Immature natural killer cell (primary cell): ENCODE data around the gene ISG15. TPM values are rescaled to one million over a fixed set of nuclear protein-coding genes. Genes with fewer than 3 reads are reported as not detected.

Experiments used
- DNase-seq, 3 donors: peaks; one replicate each; pipeline ENCODE4 v3.0.0; 2022; ENCODE audit warnings: mixed read lengths in 1 of 3
- H3K27ac Mint-ChIP-seq, 6 donors: one replicate each; pipeline ENCODE4 v1.8.0; 2020; ENCODE audit warnings: mixed read lengths in 6 of 6, mild to moderate bottlenecking in 5 of 6, inconsistent platforms in 4 of 6, moderate library complexity in 3 of 6
- H3K27me3 Mint-ChIP-seq, 3 donors: one replicate each; pipeline ENCODE4 v1.8.0; 2020 to 2021; ENCODE audit warnings: low read depth in 3 of 3, mild to moderate bottlenecking in 3 of 3, mixed read lengths in 3 of 3, moderate library complexity in 3 of 3, inconsistent platforms in 1 of 3
- H3K36me3 Mint-ChIP-seq, 3 donors: one replicate each; pipeline ENCODE4 v1.8.0; 2020; ENCODE audit warnings: mixed read lengths in 3 of 3, inconsistent platforms in 2 of 3, mild to moderate bottlenecking in 2 of 3
- H3K4me1 Mint-ChIP-seq, 2 donors: one replicate each; pipeline ENCODE4 v1.8.0; 2020; ENCODE audit warnings: inconsistent platforms in 2 of 2, mild to moderate bottlenecking in 2 of 2, mixed read lengths in 2 of 2, moderate library complexity in 1 of 2
- H3K4me3 Mint-ChIP-seq, 5 donors: one replicate each; pipeline ENCODE4 v1.8.0; 2020; ENCODE audit warnings: mild to moderate bottlenecking in 5 of 5, mixed read lengths in 5 of 5, inconsistent platforms in 3 of 5, moderate library complexity in 3 of 5
- H3K9me3 Mint-ChIP-seq, 6 donors: one replicate each; pipeline ENCODE4 v1.8.0; 2020; ENCODE audit warnings: mild to moderate bottlenecking in 6 of 6, mixed read lengths in 6 of 6, inconsistent platforms in 4 of 6, moderate library complexity in 3 of 6
- polyA plus RNA-seq, 3 donors: library from polyadenylated mRNA; unstranded; fragments of 300-500 nt; fragmentation: Illumina TruSeq; gene quantifications; one replicate each; pipeline ENCODE4 v1.2.3, GENCODE V29; 2021

The ISG15 gene
- polyA plus RNA-seq, 3 donors from 2014 or later: 304 to 360 (median 354) TPM

DNA sequence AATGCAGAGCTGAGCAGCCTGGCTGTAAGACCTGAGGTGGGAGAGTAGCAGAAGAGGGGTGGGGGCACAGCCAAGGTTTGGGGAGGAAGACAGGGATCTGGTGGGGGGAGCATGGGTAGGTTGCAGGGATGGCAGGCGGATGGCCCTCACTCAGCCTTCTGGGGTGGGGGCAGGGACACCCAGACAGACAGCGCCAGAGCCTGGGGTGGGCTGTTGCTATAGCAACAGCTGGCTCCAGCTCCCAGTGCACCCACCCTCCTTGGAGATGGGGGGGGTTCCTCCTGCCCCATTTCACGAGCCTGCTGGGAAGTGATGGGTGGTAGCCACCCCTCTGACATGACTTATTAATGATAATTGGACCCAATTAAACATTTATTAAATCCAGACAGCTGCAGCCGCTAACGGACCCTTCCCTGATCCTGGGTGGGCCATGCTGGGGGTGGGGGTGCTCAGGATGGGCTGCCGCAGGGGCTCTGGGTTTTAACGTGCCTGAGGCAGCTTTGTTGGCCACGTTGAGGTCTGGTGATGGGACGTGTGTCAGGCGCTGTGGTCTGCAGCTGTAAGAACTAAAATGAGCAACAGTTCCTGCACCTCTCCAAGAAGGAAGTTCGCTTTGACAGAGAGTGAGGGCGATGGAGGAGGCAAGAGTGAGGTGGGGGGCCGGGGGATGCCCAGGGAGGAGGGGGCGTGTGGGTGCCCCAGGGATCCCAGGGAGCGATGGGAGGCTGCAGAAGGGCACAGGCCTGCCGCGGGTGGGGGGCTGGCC lies 26.0 kb downstream of the ISG15 start:
- H3K4me1 Mint-ChIP-seq: peaks cover 10 to 14% of the 10 kb centered on the region in 2 donors
- peaks cover 4 to 6% (median 5%) of the 10 kb centered on the region in 3 donors for H3K27me3 Mint-ChIP-seq
- H3K9me3 Mint-ChIP-seq: no peaks in the 10 kb centered on the region
- H3K27ac Mint-ChIP-seq: peak overlapping the region in 3 of 6 donors; percentile 39 to 72 (median 67)
- no peaks in the 10 kb centered on the region for H3K36me3 Mint-ChIP-seq
- H3K4me3 Mint-ChIP-seq: peak overlapping the region; percentile 62 to 83 (median 80)
- DNase-seq: no peak

DNA sequence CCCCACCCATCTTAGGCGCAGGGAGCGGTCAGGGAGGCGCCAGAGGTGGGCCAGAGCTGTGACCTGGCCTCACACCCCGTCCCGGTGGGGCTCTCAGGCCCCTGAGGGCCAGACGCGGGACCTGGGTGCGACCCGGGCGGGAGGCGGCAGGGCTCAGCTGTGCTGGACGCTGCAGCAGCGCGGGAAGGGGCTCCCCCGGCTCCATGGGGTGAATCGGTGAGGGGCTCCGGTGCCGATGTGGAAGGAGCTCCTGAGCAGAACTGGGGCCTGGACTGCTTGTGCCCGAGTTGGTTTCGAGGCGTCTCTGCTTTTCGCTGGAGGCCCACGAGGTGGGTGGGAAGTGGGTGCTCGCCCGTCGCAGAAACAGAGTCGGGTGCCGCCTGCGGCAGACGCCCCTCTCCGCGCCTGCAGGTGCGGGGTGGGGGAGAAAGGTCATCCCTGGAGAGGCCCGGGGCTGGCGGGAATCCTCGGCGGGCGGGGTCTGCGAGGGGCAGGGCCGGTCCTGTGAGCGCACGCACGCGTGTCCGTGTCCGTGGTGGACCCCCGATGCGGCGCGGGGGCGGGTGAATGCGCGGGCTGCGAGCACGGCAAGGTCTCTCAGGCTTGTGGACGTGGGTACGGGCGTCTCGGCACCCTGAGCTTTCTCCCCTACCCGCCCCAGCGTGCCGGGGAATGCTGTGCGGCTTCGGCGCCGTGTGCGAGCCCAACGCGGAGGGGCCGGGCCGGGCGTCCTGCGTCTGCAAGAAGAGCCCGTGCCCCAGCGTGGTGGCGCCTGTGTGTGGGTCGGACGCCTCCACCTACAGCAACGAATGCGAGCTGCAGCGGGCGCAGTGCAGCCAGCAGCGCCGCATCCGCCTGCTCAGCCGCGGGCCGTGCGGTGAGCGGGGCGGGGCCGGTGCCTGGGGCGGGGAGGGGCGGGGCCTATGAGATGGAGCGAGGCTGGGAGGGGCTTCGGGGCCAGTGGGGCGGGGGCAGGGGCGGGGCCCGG lies 27.0 kb downstream of the ISG15 start:
- Mint-ChIP-seq H3K4me1 (peaks cover 10 to 14% of the 10 kb centered on the region in 2 donors), H3K9me3 (no peaks in the 10 kb centered on the region), H3K36me3 (no peaks in the 10 kb centered on the region), H3K27me3 (peaks cover 4 to 6% (median 5%) of the 10 kb centered on the region in 3 donors), H3K4me3 (peak overlapping the region; percentile 62 to 83 (median 80)), H3K27ac (no peak overlapping the region)
- peak; percentile 77 to 83 (median 81) for DNase-seq

DNA sequence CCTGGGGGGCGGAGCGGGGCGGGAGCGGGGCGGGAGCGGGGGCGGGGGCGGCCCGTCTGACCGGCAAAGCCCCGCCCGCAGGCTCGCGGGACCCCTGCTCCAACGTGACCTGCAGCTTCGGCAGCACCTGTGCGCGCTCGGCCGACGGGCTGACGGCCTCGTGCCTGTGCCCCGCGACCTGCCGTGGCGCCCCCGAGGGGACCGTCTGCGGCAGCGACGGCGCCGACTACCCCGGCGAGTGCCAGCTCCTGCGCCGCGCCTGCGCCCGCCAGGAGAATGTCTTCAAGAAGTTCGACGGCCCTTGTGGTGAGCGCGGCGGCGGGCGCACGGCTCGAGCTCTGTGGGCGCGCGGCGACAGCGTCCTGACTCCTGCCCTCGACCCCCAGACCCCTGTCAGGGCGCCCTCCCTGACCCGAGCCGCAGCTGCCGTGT lies 27.8 kb downstream of the ISG15 start:
- no peak for DNase-seq
- H3K9me3 Mint-ChIP-seq: no peaks in the 10 kb centered on the region
- peaks cover 10 to 11% of the 10 kb centered on the region in 2 donors for H3K4me1 Mint-ChIP-seq
- no peaks in the 10 kb centered on the region for H3K36me3 Mint-ChIP-seq
- H3K27ac Mint-ChIP-seq: no peak overlapping the region
- H3K27me3 Mint-ChIP-seq: peaks cover 4 to 6% (median 5%) of the 10 kb centered on the region in 3 donors
- no peak overlapping the region for H3K4me3 Mint-ChIP-seq

DNA sequence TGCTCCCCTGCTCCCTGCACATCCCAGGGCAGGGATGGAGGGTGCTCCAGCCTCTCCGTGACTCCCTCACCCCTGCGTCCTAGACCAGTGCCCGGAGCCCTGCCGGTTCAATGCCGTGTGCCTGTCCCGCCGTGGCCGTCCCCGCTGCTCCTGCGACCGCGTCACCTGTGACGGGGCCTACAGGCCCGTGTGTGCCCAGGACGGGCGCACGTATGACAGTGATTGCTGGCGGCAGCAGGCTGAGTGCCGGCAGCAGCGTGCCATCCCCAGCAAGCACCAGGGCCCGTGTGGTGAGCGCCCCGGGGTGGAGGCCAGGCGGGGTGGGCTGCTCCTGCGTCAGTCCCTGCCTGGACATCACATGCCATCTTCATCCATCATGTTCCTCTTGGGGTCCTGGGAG lies 28.6 kb downstream of the ISG15 start:
- no peak for DNase-seq
- peaks cover 4 to 6% (median 5%) of the 10 kb centered on the region in 3 donors for H3K27me3 Mint-ChIP-seq
- H3K27ac Mint-ChIP-seq: no peak overlapping the region
- H3K36me3 Mint-ChIP-seq: no peaks in the 10 kb centered on the region
- no peaks in the 10 kb centered on the region for H3K9me3 Mint-ChIP-seq
- peak overlapping the region in 1 of 5 donors; percentile 26 for H3K4me3 Mint-ChIP-seq
- peaks cover 10 to 11% of the 10 kb centered on the region in 2 donors for H3K4me1 Mint-ChIP-seq

DNA sequence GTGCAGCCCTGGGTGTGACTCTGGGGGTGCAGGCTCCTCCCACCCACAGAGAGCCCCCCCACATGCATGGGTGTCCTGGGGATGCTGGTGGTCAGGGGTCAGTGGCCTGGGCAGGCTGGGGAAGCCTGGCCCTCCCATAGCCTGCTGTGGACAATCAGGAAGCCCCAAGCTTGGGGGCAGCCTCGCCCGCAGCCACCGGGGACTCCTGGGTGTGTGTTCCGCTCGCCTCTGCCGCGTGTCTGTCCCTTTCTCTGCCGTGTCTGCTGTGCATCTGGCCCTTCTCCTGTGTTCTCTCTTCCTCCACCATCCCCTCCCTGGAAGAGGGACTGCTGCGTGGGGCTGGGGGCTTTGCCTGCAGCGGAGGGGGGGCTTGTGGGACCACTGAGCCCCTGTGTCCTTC lies 29.5 kb downstream of the ISG15 start:
- DNase-seq: no peak
- H3K4me3 Mint-ChIP-seq: no peak overlapping the region
- no peaks in the 10 kb centered on the region for H3K9me3 Mint-ChIP-seq
- no peak overlapping the region for H3K27ac Mint-ChIP-seq
- H3K27me3 Mint-ChIP-seq: peaks cover 4 to 6% (median 5%) of the 10 kb centered on the region in 3 donors
- H3K36me3 Mint-ChIP-seq: no peaks in the 10 kb centered on the region
- H3K4me1 Mint-ChIP-seq: peaks cover 10 to 11% of the 10 kb centered on the region in 2 donors

DNA sequence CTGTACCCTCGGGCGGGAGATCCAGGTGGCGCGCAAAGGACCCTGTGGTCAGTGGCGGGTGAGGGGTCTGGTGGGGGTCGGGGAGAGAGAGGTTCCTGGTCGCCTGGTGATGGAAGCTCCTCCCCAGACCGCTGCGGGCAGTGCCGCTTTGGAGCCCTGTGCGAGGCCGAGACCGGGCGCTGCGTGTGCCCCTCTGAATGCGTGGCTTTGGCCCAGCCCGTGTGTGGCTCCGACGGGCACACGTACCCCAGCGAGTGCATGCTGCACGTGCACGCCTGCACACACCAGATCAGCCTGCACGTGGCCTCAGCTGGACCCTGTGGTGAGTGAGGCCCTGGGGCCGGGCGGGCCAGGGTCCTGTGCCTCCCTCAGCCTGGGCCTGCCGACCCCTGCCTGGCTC lies 30.1 kb downstream of the ISG15 start:
- peaks cover 10 to 11% of the 10 kb centered on the region in 2 donors for H3K4me1 Mint-ChIP-seq
- H3K4me3 Mint-ChIP-seq: no peak overlapping the region
- H3K27me3 Mint-ChIP-seq: peaks cover 4 to 6% (median 5%) of the 10 kb centered on the region in 3 donors
- no peak overlapping the region for H3K27ac Mint-ChIP-seq
- H3K36me3 Mint-ChIP-seq: no peaks in the 10 kb centered on the region
- DNase-seq: no peak
- H3K9me3 Mint-ChIP-seq: no peaks in the 10 kb centered on the region

DNA sequence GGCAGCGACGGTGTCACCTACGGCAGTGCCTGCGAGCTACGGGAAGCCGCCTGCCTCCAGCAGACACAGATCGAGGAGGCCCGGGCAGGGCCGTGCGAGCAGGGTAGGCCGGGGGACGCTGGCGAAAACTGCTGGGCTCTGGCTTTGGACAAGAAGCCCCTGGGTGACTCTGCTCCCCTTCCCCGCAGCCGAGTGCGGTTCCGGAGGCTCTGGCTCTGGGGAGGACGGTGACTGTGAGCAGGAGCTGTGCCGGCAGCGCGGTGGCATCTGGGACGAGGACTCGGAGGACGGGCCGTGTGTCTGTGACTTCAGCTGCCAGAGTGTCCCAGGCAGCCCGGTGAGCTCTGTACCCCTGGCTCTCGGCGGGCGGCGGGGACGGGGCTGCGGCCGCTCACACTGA lies 30.6 kb downstream of the ISG15 start:
- Mint-ChIP-seq H3K27me3 (peaks cover 0 to 6% (median 0%) of the 10 kb centered on the region in 3 donors), H3K36me3 (no peaks in the 10 kb centered on the region), H3K9me3 (no peaks in the 10 kb centered on the region), H3K27ac (no peak overlapping the region), H3K4me3 (no peak overlapping the region), H3K4me1 (peaks cover 9 to 10% of the 10 kb centered on the region in 2 donors)
- DNase-seq: no peak

DNA sequence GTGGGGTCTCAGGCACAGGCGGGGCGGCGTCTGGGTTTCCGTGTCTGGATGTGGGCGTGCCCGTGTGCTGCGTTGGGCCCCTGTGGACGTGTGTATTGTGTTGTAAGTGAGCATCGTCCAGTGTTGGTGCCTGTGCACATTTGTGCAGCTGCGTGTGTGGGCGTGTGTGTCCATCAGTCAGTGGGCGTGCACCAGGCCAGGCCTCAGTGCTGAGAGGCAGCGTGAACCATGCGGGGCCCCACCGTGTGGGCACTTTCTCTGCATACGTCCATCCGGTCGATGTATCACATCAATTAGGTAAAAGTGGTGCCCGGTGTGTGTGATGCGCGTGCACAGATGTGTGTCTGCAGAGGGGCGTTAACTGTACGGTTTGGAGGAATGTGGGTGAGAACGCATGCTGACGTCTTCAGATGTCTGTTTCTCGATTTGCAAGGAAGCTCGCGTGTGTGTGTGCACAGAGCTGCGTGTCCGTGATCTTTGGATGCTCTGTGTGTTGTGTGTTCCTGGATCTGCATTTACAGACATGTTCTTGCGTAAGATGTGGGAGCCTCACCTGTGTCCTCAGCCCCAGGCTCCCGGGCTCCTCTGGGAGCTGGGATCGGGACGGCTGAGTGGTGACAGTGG lies 31.3 kb downstream of the ISG15 start:
- no peaks in the 10 kb centered on the region for H3K36me3 Mint-ChIP-seq
- peak overlapping the region in 1 of 5 donors; percentile 25 for H3K4me3 Mint-ChIP-seq
- H3K4me1 Mint-ChIP-seq: peaks cover 3 to 5% of the 10 kb centered on the region in 2 donors
- no peaks in the 10 kb centered on the region for H3K9me3 Mint-ChIP-seq
- no peak for DNase-seq
- no peak overlapping the region for H3K27ac Mint-ChIP-seq
- H3K27me3 Mint-ChIP-seq: peaks cover 0 to 3% (median 0%) of the 10 kb centered on the region in 3 donors

DNA sequence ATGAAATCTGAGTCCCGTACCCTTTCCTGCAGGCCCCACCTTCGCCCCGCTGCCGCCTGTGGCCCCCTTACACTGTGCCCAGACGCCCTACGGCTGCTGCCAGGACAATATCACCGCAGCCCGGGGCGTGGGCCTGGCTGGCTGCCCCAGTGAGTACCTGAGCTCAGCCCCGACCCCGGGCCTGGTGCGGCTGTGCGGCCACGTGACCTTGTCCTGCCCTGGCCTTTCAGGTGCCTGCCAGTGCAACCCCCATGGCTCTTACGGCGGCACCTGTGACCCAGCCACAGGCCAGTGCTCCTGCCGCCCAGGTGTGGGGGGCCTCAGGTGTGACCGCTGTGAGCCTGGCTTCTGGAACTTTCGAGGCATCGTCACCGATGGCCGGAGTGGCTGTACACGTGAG lies 31.8 kb downstream of the ISG15 start:
- H3K4me3 Mint-ChIP-seq: no peak overlapping the region
- no peaks in the 10 kb centered on the region for H3K4me1 Mint-ChIP-seq
- no peaks in the 10 kb centered on the region for H3K36me3 Mint-ChIP-seq
- H3K27me3 Mint-ChIP-seq: peaks cover 0 to 2% (median 0%) of the 10 kb centered on the region in 3 donors
- H3K9me3 Mint-ChIP-seq: no peaks in the 10 kb centered on the region
- DNase-seq: no peak
- H3K27ac Mint-ChIP-seq: no peak overlapping the region

DNA sequence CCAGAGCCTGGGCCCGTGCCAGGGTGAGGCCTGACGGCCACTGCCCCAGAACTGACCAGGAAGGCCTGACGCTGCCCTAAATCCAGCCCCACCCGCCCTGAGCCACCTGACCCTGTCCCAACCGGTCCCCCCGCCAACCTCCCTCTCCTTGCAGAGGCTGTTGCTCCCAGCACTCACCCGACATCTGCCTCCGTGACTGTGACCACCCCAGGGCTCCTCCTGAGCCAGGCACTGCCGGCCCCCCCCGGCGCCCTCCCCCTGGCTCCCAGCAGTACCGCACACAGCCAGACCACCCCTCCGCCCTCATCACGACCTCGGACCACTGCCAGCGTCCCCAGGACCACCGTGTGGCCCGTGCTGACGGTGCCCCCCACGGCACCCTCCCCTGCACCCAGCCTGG lies 32.9 kb downstream of the ISG15 start:
- no peaks in the 10 kb centered on the region for H3K4me1 Mint-ChIP-seq

DNA sequence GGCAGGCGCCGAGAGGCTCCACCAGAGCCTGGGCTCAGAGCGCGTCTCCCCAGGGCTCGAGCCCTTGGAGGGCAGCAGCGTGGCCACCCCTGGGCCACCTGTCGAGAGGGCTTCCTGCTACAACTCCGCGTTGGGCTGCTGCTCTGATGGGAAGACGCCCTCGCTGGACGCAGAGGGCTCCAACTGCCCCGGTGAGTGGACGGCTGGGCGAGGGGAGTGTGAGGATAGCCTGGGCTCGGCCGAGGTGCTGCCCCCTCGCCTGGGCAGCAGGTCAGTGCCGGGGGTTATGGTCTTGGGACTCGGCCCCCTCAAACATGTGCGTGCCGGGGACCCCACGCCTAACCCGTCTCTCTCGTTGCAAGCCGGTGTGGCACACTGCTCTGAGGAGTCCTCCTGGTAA lies 33.5 kb downstream of the ISG15 start:
- H3K4me1 Mint-ChIP-seq: no peaks in the 10 kb centered on the region
- DNase-seq: no peak
- H3K36me3 Mint-ChIP-seq: no peaks in the 10 kb centered on the region
- H3K4me3 Mint-ChIP-seq: no peak overlapping the region
- H3K27me3 Mint-ChIP-seq: peaks cover 0 to 2% (median 0%) of the 10 kb centered on the region in 3 donors
- no peaks in the 10 kb centered on the region for H3K9me3 Mint-ChIP-seq
- no peak overlapping the region for H3K27ac Mint-ChIP-seq

More for the DNA sequence above, 32.9 kb downstream of the ISG15 start:
- no peak for DNase-seq
- no peaks in the 10 kb centered on the region for H3K36me3 Mint-ChIP-seq
- H3K27me3 Mint-ChIP-seq: peaks cover 0 to 2% (median 0%) of the 10 kb centered on the region in 3 donors
- no peak overlapping the region for H3K4me3 Mint-ChIP-seq
- no peaks in the 10 kb centered on the region for H3K9me3 Mint-ChIP-seq
- no peak overlapping the region for H3K27ac Mint-ChIP-seq

DNA sequence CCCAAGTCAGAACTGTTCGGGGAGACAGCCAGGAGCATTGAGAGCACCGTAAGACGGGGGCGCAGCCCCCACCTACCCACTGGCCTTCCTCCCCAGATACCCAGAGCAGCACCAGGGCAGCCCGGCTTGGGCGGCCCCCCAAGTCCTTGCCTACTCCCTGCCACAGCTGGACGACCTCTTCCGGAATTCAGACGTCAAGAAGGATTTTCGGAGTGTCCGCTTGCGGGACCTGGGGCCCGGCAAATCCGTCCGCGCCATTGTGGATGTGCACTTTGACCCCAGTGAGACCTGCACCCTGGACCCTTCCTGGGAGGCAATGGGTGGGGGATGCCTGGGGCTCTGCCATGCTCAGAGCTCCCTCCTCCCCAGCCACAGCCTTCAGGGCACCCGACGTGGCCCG lies 34.1 kb downstream of the ISG15 start:
- no peak for DNase-seq
- Mint-ChIP-seq H3K27ac (no peak overlapping the region), H3K27me3 (peaks cover 0 to 2% (median 0%) of the 10 kb centered on the region in 3 donors), H3K9me3 (no peaks in the 10 kb centered on the region), H3K36me3 (no peaks in the 10 kb centered on the region), H3K4me1 (no peaks in the 10 kb centered on the region), H3K4me3 (no peak overlapping the region)

DNA sequence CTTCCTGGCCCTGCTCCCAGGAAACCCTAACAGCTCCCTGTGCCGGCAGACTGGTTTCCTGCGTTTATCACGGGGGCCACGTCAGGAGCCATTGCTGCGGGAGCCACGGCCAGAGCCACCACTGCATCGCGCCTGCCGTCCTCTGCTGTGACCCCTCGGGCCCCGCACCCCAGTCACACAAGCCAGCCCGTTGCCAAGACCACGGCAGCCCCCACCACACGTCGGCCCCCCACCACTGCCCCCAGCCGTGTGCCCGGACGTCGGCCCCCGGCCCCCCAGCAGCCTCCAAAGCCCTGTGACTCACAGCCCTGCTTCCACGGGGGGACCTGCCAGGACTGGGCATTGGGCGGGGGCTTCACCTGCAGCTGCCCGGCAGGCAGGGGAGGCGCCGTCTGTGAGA lies 34.7 kb downstream of the ISG15 start:
- no peaks in the 10 kb centered on the region for H3K4me1 Mint-ChIP-seq
- no peaks in the 10 kb centered on the region for H3K9me3 Mint-ChIP-seq
- H3K27me3 Mint-ChIP-seq: peaks cover 0 to 2% (median 0%) of the 10 kb centered on the region in 3 donors

More for the DNA sequence above, 34.7 kb downstream of the ISG15 start:
- no peak for DNase-seq
- H3K4me3 Mint-ChIP-seq: no peak overlapping the region
- no peak overlapping the region for H3K27ac Mint-ChIP-seq
- H3K36me3 Mint-ChIP-seq: no peaks in the 10 kb centered on the region
